Amniotic epithelial cell (primary cell): ENCODE results near the gene UCHL1.
"Not testable (repeated sequence)": the region's sequence is repeated elsewhere in the genome, so short reads cannot be mapped to it uniquely, and the experiment has no call there.

Experiments used
- DNase-seq: peaks from one replicate; pipeline ENCODE4 v3.0.0-alpha.2; 2010; ENCODE audit warnings: low read depth

The UCHL1 gene

DNA sequence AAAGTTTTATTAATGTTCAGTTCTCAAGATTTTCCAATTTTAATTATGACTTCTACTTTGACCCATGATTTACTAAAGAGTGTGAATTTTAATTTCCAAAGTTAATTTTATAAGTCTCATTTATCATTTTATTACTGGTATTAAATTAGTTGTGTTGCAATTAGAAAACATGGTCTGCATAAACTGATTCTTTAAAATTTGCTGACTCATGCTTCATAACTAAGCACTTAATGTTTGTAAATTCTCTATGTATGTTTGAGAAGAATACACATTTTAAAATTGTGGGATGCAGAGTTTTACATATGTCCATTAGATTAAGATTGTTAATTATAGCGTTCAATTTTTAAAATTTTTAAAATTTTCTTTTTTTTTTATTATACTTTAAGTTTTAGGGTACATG lies 20.2 kb upstream of the UCHL1 start:
- DNase-seq: no peak

DNA sequence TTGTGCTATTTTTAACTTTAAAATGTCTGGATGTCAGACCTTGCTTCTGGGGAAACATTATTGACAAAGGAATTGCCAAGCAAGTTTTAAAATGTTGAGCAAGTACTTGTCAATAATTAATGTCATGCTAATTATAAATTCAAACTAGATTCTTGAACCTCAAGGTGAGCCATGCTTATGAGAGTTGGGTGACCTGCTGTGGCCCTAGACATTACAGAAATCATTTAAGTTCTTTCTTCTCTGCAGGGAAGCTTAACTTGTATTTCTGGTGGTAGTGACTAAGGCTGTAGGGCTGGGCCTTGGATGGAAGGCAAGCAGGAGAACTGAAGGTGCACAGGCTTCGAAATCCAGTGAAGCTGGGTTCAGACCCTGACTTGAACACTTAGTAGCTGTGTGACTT lies 14.8 kb upstream of the UCHL1 start:
- DNase-seq: no peak

DNA sequence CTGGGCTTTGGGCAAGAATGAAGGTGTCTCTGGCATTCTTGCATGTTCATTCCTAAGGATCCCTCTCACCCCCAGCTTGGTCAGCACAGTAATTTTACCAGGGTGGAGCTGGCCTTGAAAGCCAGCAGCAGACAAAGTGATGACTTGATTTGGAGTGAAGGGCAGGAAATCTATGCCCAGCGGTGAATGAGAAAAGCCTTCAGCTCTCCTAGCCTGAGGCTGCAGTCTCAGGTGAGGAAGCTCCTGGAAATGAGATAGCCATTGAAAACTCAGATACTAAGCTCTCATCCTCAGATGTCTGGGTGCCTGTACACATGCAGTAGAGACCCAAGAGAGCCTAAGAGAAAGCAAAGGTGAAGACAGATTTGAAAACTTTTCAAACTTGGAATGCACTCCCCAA lies 10.7 kb upstream of the UCHL1 start:
- DNase-seq: no peak

DNA sequence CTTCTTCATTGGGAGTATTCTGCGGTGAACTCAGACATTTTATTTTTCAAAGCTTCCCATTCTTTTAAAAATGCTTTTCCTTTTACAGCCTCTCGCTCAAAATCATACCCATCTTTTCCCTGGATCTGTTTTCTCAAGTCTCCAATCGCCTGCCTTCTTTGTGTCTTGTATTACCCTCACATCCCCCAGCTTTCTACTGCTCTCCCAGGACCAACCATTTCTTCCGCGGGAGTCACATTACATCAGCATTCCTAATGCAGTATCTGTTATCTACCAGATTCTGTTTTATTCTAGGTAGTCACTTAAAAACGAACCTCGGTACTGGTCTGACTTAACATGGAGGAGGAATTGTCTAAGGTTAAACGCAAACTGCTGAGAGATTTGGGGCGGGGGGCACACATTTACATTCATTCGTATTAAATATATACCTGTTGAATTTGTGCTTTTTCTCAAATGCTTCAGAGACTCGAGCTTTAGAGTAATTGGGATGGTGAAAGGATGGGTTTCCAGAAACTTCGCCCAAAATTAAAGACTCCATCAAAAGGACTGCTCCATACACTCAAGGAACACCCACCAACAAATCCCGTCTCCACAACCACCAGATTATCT lies 493 bp upstream of the UCHL1 start:
- peak; percentile 41 for DNase-seq

DNA sequence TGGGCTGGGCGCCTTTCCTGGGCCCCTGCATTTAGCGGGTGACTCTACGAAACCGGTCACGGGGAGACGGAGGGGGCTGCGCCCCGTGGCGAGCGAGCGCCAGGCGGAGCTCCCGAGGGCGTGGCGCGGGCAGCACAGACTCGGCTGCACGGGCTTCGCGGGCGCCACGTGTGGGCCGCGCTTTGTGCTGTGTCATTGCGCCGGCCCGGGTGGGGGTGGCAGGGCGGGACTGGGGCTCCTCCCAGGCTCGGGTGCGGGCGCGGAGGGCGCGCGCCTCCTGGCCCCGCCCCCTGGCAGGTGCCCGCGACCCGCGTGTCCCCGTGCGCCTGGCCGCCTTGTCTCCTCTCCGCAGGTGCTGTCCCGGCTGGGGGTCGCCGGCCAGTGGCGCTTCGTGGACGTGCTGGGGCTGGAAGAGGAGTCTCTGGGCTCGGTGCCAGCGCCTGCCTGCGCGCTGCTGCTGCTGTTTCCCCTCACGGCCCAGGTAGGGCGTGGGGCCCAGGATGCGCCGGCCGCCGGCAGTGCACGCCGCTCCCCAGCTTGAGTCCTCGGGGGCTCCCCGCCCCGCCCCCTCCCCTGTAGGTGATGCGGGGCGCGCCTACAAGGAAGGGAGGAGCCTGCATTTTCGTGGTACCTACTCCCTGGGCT lies 651 bp downstream of the UCHL1 start:
- DNase-seq: peak; percentile 44

DNA sequence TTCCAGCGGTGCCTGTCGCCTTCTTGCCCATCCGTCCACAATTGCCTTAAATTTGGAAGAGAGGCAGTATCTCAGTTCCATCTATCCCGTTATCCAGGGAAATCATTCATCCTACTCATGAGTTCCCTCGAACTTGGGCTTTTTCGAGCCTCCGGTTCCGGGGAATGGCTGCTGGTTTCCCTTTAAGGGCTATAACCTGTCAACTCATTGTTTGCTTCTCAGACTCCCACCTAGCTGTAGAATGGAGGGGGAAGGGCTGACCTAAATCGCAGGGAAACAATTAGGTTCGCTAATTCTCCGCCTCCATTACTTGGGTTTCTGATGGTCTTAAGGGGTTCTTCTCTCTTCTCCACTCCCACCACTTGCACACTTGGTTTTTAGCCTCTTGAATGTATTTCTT lies 1.2 kb downstream of the UCHL1 start:
- peak; percentile 9 for DNase-seq

DNA sequence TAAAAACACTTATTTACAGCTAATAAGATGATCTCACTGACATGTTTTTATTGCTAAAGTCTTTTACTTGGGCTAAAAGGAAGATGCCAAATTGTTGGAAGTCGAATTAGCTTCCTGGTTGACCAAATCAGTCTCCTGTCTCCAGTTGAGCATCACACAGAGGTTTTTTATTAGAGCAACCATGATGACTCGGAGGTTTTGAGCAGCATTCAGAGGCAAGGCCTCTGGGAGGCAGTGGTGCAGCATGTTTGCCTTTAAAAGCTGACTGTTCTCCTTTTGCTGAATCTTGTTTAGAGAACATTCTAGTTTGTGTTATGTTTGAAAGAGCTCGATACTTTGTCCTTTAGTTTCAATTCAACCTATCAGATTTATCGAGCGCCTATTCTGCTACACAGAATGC lies 2.1 kb downstream of the UCHL1 start:
- peak; percentile 77 for DNase-seq

DNA sequence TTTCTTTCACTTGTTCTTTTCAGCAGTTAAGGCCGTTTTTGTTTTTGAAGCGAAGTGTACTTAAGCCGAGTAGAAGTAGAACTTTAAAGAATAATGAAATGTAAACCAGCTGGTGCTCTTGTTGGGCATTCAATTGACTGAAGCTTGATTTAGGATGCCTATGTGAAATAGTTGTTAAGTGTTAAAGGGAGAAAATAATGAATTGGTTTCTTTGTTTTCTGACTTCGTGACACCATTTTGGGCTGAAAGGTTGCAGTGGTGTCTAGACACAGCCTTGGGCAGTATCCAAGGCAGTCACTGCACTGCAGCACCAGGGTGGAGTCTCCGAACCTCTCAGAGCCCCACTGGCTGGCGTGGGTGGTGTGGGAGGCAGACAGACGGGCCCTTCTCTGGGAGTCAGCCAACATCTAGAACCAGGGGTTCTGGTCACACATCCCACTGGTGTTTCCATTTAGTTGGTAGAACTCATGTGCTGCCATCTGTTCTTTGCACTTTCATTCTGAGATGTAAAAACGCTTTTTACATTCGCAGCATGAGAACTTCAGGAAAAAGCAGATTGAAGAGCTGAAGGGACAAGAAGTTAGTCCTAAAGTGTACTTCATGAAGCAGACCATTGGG lies 3.5 kb downstream of the UCHL1 start:
- no peak for DNase-seq

DNA sequence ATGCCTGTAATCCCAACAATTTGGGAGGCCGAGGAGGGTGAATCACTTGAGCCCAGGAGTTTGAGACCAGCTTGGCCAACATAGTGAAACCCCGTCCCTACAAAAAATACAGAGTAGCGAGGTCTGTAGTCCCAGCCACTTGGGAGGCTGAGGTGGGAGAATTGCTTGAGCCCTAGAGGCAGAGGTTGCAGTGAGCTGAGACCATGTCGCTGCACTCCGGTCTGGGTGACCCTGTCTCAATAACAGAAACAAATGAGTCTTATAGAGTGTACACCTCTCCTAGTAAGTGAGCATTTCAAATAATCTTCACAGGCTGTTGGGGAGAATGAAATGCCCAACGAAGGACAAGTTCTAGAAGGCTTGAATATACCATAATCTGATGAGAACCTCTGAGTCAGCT lies 5.5 kb downstream of the UCHL1 start:
- no peak for DNase-seq

DNA sequence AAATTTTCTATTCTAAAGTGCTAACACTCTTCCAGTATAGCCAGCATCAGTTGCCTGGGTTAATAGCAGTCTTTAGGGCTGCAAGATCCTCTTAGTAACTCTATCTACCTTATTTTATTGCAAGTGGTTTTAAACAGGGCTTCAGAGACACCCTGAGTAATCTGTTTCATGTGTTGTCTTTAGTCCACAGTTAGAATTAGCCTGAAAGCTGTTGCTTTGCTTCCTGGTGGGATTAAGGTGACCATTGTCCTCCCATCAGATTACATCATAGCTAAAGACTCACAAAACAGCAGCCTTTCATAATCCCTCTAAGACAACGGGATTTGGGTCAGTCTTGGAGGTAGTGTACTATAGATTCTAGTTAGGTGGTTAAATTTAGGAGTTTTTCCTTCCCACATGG lies 7.5 kb downstream of the UCHL1 start:
- no peak for DNase-seq

DNA sequence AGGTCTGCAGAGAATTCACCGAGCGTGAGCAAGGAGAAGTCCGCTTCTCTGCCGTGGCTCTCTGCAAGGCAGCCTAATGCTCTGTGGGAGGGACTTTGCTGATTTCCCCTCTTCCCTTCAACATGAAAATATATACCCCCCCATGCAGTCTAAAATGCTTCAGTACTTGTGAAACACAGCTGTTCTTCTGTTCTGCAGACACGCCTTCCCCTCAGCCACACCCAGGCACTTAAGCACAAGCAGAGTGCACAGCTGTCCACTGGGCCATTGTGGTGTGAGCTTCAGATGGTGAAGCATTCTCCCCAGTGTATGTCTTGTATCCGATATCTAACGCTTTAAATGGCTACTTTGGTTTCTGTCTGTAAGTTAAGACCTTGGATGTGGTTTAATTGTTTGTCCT lies 11.3 kb downstream of the UCHL1 start:
- no peak for DNase-seq

DNA sequence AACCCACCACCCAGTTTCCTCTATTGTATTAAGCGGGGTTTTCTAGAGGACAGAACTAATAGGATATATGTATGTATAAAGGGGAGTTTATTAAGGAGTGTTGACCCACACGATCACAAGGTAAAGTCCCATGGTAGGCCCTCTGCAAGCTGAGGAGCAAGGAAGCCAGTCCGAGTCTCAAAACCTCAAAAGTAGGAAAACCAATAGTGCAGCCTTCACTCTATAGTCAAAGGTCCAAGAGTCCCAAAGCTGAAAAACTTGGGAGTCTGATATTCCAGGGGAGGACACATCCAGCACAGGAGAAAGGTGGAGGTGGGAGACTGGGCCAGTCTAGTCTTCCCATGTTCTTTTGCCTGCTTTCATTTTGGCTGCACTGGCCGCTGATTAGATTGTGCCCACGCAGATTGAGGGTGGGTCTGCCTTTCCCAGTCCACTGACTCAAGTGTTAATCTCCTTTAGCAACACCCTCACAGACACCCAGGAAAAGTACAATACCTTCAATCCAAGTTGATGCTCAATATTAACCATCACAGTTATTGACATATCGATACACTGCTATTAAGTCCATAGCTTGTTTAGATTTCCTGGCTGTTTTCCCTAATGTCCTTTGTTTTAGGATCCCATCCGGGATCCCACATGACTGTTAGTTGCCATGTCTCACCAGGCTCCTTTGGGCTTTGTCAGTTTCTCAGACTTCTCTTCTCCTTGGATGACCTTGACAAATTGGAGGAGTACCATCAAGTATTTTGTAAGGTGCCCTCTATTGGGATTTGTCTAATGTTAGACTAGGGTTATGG lies 12.2 kb downstream of the UCHL1 start:
- no peak for DNase-seq

DNA sequence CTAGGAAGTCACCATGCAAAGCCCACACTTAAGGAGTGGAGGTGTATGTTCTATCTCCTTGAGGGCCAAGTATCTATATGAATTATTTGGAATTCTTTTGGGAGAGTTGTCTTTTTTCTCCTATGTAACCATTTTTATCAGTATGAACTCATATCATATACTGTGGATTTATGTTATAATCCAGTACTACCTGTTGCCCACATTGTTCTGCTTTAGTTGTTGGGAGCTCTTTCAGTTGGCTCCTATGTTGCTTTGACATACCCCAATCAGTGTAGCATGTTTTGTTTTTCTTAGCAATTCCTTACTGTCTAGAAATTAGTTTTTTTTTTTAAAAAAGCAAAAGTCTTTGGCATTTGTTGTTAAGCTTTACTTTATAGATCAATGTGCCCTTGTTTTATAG lies 13.0 kb downstream of the UCHL1 start:
- no peak for DNase-seq

DNA sequence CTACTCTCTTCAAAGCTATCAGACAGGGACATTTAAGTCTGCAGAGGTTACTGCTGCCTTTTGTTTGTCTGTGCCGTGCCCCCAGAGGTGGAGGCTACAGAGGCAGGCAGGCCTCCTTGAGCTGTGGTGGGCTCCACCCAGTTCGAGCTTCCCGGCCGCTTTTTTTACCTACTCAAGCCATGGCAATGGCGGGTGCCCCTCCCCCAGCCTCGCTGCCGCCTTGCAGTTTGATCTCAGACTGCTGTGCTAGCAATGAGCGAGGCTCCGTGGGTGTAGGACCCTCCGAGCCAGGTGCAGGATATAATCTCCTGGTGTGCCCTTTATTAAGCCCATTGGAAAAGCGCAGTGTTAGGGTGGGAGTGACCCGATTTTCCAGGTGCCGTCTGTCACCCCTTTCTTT lies 19.2 kb downstream of the UCHL1 start:
- DNase-seq: not testable (repeated sequence)

DNA sequence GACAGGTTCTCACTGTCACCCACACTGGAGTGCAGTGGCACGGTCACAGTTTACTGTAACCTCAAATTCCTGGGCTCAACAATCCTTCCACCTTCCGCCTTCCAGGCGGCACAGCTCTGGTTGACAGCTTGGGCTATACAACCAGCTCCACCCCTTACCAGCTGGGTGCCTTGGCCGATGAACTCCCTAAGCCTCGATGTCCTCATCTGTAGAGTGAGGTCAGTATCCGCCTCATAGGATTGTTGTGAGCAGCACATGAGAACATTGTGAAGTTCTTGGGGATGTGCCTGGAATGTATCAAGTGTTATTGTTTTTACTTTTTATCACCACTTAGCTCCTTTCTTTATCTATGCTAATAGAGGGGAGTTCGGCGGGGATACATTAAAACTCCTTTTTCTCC lies 23.3 kb downstream of the UCHL1 start:
- peak; percentile 55 for DNase-seq

DNA sequence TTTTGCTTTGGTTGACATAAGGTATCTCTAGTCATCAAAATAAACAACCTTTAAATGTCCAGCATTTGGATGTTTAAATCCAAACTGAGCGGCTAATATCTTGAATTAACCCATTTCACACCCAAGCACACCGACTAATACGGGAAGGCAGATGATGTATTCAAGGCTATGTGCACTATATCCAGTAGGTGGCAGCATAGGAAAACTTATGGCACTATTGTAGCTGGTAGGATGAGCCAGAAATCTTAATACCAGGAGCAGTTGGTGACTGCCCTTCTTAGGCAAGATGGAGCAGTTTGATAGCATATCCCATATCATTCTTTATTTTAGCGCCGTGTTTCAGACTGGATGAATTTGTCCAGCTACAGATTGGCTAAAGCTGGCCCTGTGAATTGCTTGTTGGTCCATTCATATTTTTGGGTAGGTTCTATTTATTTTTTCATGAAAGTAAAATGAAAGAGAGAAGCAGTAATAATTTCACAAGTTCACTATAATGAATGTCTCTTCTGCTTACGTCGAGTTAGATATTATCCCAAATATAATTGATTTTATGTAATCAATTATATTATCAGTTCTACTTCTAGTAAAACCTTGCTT lies 24.4 kb downstream of the UCHL1 start:
- peak; percentile 81 for DNase-seq

DNA sequence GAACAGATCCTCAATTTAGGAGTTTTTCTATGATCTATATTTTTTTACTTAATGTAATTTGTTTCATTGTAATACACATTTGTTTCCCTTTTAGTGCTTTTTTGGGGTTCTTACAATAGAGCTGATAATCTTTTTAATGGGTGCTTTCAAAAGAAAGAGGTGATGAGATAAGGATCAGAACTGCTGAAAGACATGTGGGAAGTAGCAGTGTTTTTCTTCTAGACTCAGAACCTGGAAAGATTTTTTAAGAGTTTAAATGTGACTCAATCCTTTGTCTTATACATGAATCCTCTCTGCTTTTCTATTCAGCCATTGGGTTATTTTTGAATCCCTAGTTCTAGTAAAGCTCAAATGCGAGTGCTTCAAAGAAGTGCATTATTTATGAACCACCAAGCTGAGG lies 25.6 kb downstream of the UCHL1 start:
- no peak for DNase-seq

DNA sequence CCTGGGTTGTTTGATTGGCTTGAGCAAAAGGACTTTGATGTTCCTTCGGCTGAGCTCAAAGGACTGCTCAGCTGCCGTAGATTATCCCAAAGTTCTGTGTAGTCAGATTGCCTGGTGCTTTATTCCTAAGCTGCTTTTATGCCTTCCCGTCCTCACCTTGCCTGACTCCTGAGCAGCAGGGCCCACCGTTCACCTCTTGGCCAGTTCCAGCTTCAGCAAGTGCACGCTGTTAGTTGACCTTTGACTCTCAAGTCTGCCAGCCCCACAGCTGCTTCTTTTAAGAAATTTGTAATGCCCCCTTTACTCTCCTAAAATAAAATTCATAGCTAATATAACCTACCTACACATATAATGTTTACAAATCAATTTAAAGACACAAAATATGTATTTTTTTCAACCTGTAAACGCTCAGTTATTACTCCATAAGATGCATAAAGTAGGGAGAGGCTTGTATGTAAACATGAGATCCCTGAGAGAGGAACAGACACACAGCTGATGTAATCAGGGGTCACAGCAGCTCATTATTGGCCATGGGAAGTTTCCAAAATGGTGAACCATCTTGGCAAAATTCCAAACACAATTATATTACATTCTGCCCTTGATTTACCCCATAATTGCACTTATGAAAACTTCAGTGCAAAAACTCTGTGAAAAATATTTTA lies 28.6 kb downstream of the UCHL1 start:
- no peak for DNase-seq

DNA sequence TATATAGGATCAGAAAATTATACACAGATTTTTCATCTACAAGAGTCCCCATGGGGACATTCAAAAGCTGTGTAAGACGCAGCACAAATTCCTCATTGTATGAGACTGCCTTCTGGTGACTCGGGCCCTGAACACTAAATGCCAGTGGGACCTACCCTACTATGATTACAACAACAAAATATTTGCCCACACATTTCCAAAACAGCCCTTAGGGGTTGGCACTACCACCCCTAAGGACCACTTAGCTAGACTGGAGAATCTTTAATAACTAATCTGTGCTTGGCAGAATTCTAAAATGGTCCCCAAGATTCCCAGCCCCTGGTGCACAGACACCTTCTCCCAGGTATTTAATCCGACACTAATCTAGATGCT lies 29.1 kb downstream of the UCHL1 start:
- no peak for DNase-seq

DNA sequence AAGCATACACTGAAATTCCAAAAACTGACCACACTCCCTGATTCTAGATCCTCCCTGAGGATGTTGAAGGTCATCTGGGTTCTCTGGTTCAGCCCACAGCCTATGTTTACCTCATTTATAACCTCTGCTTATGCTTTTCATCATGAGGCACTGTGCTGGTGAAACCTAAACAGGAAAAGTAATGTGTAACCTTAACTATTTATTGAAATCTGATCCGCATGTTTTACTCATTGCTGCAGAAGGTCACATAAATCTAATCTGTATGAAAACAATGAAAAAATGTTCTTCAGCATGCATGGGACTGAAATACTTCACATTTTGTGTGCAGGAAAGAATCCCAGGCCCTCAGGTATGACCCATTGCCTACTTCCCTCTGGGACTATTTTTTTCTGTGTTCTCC lies 30.3 kb downstream of the UCHL1 start:
- DNase-seq: peak; percentile 92

DNA sequence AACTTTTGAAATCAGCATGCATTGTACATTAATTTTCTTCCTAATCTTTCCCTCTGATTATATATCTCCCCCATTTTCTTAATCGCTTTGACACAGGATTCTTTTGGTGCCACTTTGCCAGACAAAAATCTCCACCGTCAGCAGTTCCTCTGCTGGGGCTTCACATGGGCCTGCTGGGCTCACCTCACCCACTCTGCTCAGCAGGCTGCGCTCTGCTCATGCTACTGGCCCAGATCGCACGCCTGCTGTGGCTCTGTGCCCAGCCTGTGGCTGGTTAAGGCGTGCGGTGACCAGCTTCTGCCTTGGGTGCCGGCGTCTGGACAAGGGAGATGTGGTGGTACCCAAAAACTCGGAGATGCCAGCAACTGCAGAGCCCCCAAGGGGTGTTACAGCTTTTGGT lies 31.1 kb downstream of the UCHL1 start:
- DNase-seq: no peak

DNA sequence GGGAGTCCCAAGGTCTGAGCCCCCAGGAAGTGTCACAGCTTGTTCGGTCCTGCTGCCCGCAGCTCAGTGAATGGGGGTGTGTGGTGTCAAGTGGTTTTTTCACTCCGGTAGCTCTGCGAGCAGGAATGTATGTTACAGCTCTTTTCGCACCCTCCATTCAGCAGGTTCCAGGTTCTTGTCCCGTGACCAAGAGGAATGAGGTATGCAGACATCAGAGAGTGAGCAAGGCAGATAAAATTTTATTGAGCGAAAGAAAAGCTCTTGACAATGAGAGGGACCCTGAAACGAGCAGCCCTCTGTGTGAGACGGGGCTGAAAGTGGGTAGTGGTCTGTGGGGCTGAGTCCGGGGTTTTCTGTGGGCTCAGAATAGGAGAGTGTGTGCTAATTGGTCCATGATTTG lies 31.5 kb downstream of the UCHL1 start:
- no peak for DNase-seq
